Vagina (tissue), 2 donors: ENCODE results near the gene ADGRV1. TPM values are rescaled to one million over a fixed set of nuclear protein-coding genes. Genes with fewer than 3 reads are reported as not detected.
A peak's percentile ranks its signal among the peaks of the same experiment; 100 is the strongest.

Source experiments
- DNase-seq, 2 donors: peaks; one replicate each; pipeline ENCODE4 v3.0.0-alpha.2; 2017; ENCODE audit errors: extremely low spot score in 2 of 2
- H3K27ac ChIP-seq: fragments of 200-600 bp; sonication (generic); one replicate; pipeline ENCODE4 v1.5.1; 2019
- H3K27me3 ChIP-seq: fragments of 200-600 bp; sonication (generic); one replicate; pipeline ENCODE4 v1.5.1; 2019
- H3K36me3 ChIP-seq, 2 donors: fragments of 200-600 bp; sonication (generic); one replicate each; pipeline ENCODE4 v1.5.1; 2017 to 2019
- H3K4me1 ChIP-seq: fragments of 200-600 bp; sonication (generic); one replicate; pipeline ENCODE4 v1.5.1; 2019
- H3K4me3 ChIP-seq, 2 donors: fragments of 200-600 bp; sonication (generic); 1 replicate in 1 of 2; 2 replicates in 1 of 2; pipeline ENCODE4 v1.5.1; 2016 to 2019
- H3K9me3 ChIP-seq: fragments of 200-600 bp; sonication (generic); one replicate; pipeline ENCODE4 v1.5.1; 2019
- CTCF ChIP-seq, 3 experiments: fragments of 450-650 bp in 2 of 3; fragments of 200-600 bp in 1 of 3; sonication (generic) in 1 of 3; IDR thresholded peaks; one replicate each; pipeline ENCODE4 v1.5.1; 2017 to 2019; ENCODE audit warnings: antibody characterized with exemption in 3 of 3, mild to moderate bottlenecking in 2 of 3, moderate library complexity in 2 of 3
- POLR2A ChIP-seq, 2 donors: fragments of 450-650 bp; IDR thresholded peaks; one replicate each; pipeline ENCODE4 v1.6.1; 2017; ENCODE audit warnings: antibody characterized with exemption in 2 of 2, mild to moderate bottlenecking in 2 of 2, moderate library complexity in 2 of 2
- POLR2AphosphoS5 ChIP-seq, 2 donors: sonication (generic); formaldehyde crosslinking; IDR thresholded peaks; one replicate each; pipeline ENCODE4 v1.9.0; 2017; ENCODE audit warnings: antibody characterized with exemption in 2 of 2, mild to moderate bottlenecking in 2 of 2, low read depth in 1 of 2; ENCODE audit not compliant: insufficient read depth in 1 of 2
- intact Hi-C: fragments of 100-400 bp; cut with DNase I; formaldehyde crosslinking; loops from one replicate; pipeline ENCODE4 v1.15.1; 2023
- total RNA-seq: library from RNA; depleted of rRNA; stranded (reverse); fragments of >200 nt; gene quantifications from one replicate; pipeline ENCODE4 v1.2.3, GENCODE V29; 2016

Gene ADGRV1
- total RNA-seq, 1 donor from 2014 or later, result 10.6 TPM

GRCh38 chr5:91126888-91127287 lies 568.3 kb downstream of the ADGRV1 start:
- DNase-seq, result no peak
- intact Hi-C loops, result no loop called here
- Histone ChIP-seq H3K27ac (peak overlapping the region; percentile 71), H3K27me3 (no peaks in the 10 kb centered on the region), H3K9me3 (no peaks in the 10 kb centered on the region), H3K4me3 (no peak overlapping the region), H3K36me3 (no peaks in the 10 kb centered on the region), H3K4me1 (peaks cover 56% of the 10 kb centered on the region)
- TF ChIP-seq POLR2AphosphoS5 (IDR thresholded peaks at IDR 0.05; ENCODE audit: insufficient read depth in 1 of 2, low read depth in 1 of 2) (no peak), POLR2A (IDR thresholded peaks at IDR 0.05) (no peak), CTCF (IDR thresholded peaks at IDR 0.05) (no peak)

DNA sequence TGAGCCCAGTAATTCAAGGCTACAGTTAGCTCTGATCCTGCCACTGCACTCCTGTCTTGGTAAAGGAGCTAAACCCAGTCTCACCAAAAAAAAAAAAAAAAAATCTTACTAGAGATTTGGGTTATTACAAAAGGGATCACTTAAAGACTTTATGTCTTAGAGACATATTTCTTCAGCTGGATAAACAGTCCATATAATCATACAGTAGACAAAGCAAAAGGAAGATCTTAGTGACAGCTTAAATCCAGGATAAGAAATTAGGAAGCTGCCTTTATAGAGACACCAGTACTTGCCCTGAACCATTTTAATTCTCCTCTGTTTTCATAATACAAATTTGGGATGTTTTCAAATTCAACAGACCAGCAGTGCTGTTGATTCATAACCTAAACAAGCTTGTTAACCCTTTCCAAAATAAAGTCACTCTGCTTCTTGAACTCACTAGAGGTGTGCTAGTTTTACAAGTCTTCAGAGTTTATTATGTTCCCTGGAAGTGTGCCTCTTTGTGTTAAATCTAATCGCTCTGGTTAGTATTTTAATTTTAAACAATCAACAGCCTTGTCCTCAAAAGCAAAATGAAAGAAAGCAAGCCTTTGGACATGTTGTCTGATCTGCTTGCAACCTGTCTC lies 569.0 kb downstream of the ADGRV1 start:
- peaks cover 50% of the 10 kb centered on the region for H3K4me1 ChIP-seq
- intact Hi-C loops, result no loop called here
- no peak overlapping the region for H3K4me3 ChIP-seq
- H3K9me3 ChIP-seq, result no peaks in the 10 kb centered on the region
- no peaks in the 10 kb centered on the region for H3K27me3 ChIP-seq
- peak overlapping the region; percentile 71 for H3K27ac ChIP-seq
- no peak for TF ChIP-seq POLR2A (IDR thresholded peaks at IDR 0.05)
- TF ChIP-seq POLR2AphosphoS5 (IDR thresholded peaks at IDR 0.05; ENCODE audit: insufficient read depth in 1 of 2, low read depth in 1 of 2), result no peak
- no peak for TF ChIP-seq CTCF (IDR thresholded peaks at IDR 0.05)
- DNase-seq, result no peak
- no peaks in the 10 kb centered on the region for H3K36me3 ChIP-seq

GRCh38 chr5:91128604-91129003 lies 570.0 kb downstream of the ADGRV1 start:
- Histone ChIP-seq H3K36me3 (no peaks in the 10 kb centered on the region), H3K9me3 (no peaks in the 10 kb centered on the region), H3K4me1 (peaks cover 45% of the 10 kb centered on the region), H3K27me3 (no peaks in the 10 kb centered on the region), H3K27ac (peak overlapping the region; percentile 71), H3K4me3 (no peak overlapping the region)
- intact Hi-C loops, result no loop called here
- TF ChIP-seq CTCF (IDR thresholded peaks at IDR 0.05), result no peak
- no peak for TF ChIP-seq POLR2A (IDR thresholded peaks at IDR 0.05)
- TF ChIP-seq POLR2AphosphoS5 (IDR thresholded peaks at IDR 0.05; ENCODE audit: insufficient read depth in 1 of 2, low read depth in 1 of 2), result no peak
- no peak for DNase-seq

DNA sequence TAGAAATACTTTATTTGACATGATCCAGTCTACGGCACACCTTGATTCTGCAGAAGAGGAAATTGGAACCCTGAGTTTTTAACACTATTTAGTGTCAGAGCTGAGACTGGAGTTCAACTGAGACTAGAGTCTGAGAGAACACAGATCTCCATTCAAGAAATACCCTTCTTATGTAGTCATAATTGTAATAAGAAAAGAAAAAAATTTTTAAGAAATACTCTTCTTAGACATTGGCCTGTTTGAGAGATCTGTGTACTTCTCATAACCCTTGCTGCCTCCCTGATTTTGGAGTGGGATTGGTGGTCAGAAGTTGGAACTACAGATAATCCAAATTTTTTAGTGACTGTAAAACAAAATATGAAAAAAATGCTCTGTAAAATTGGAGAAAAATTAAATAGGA lies 571.2 kb downstream of the ADGRV1 start:
- H3K36me3 ChIP-seq, result no peaks in the 10 kb centered on the region
- H3K27me3 ChIP-seq, result no peaks in the 10 kb centered on the region
- H3K4me1 ChIP-seq, result peaks cover 45% of the 10 kb centered on the region
- TF ChIP-seq POLR2AphosphoS5 (IDR thresholded peaks at IDR 0.05; ENCODE audit: insufficient read depth in 1 of 2, low read depth in 1 of 2) (no peak), POLR2A (IDR thresholded peaks at IDR 0.05) (no peak), CTCF (IDR thresholded peaks at IDR 0.05) (no peak)
- no peak overlapping the region for H3K27ac ChIP-seq
- intact Hi-C loops, result no loop called here
- no peaks in the 10 kb centered on the region for H3K9me3 ChIP-seq
- no peak for DNase-seq
- H3K4me3 ChIP-seq, result no peak overlapping the region

DNA sequence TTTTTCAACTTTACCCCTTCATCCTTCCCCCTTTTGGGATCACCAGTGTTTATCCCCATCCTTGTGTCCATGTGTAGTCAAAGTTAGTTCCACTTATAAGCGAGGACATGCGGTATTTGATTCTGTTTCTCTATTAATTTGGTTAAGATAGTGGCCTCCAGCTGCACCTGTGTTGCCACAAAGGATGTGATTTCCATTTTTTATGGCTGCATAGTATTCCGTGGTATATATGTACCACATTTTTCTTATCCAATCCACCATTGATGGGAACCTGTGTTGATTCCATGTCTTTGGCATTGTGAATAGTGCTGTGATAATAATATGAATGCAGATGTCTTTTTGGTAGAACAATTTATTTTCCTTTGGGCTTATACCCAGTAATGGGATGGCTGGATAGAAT lies 572.2 kb downstream of the ADGRV1 start:
- Histone ChIP-seq H3K27ac (no peak overlapping the region), H3K27me3 (no peaks in the 10 kb centered on the region), H3K4me3 (no peak overlapping the region), H3K9me3 (no peaks in the 10 kb centered on the region), H3K4me1 (peaks cover 38% of the 10 kb centered on the region), H3K36me3 (no peaks in the 10 kb centered on the region)
- no peak for DNase-seq
- TF ChIP-seq CTCF (IDR thresholded peaks at IDR 0.05) (no peak), POLR2A (IDR thresholded peaks at IDR 0.05) (no peak), POLR2AphosphoS5 (IDR thresholded peaks at IDR 0.05; ENCODE audit: insufficient read depth in 1 of 2, low read depth in 1 of 2) (no peak)
- intact Hi-C loops, result no loop called here
